ENCODE results near the gene SV2C. TPM values are rescaled to one million over a fixed set of nuclear protein-coding genes. Genes with fewer than 3 reads are reported as not detected.
"Not testable (repeated sequence)": the region's sequence is repeated elsewhere in the genome, so short reads cannot be mapped to it uniquely, and the experiment has no call there.

The SV2C gene
- total RNA-seq: under 1 TPM; 0.20 to 0.26 TPM

- peak; percentile 65 for DNase-seq
- H3K27ac Mint-ChIP-seq: peak within 1 kb of the TSS; percentile 42
- ATAC-seq: peak; percentile 70
- peaks cover 26% of the 10 kb centered on the region for H3K4me1 Mint-ChIP-seq
- H3K27me3 Mint-ChIP-seq: peaks cover 87% of the 10 kb centered on the region
- peak within 1 kb of the TSS; percentile 67 for H3K4me3 Mint-ChIP-seq
- no peaks in the 10 kb centered on the region for H3K36me3 Mint-ChIP-seq
- CTCF ChIA-PET: interaction anchor here (1.5 to 1.7 kb wide), 2 partner anchors 92 to 173 kb away, joined by 3 to 6 read pairs; no protein-coding TSS in a partner anchor
- H3K9me3 Mint-ChIP-seq (ENCODE audit: low read depth): no peaks in the 10 kb centered on the region
Observed at GRCh38 chr5:76082772-76083554, at the start of gene SV2C. TSS of gene SV2C (plus strand) at chr5:76083383. CDS start at chr5:76131751, 48,368 bp downstream.

GRCh38 chr5:76037736-76038151 lies 45.4 kb upstream of the SV2C start:
- H3K27ac Mint-ChIP-seq; ATAC-seq; H3K36me3 Mint-ChIP-seq; H3K9me3 Mint-ChIP-seq (ENCODE audit: low read depth); CTCF ChIA-PET: not testable (repeated sequence)
- Mint-ChIP-seq H3K4me1 (peaks cover 12% of the 10 kb centered on the region), H3K4me3 (peak overlapping the region; percentile 21), H3K27me3 (peaks cover 32% of the 10 kb centered on the region)
- peak; percentile 45 for DNase-seq

- no peak for ATAC-seq
- Mint-ChIP-seq H3K4me3 (peak overlapping the region; percentile 21), H3K36me3 (no peaks in the 10 kb centered on the region), H3K4me1 (peaks cover 12% of the 10 kb centered on the region), H3K27me3 (peaks cover 32% of the 10 kb centered on the region), H3K27ac (no peak overlapping the region), H3K9me3 (ENCODE audit: low read depth) (no peaks in the 10 kb centered on the region)
- DNase-seq: no peak
- CTCF ChIA-PET: no interaction called here
Observed at GRCh38 chr5:76038212-76038611, 45.0 kb upstream of the SV2C start.

GRCh38 chr5:76040806-76041205 lies 42.4 kb upstream of the SV2C start:
- CTCF ChIA-PET: interaction anchor here (1.4 kb wide), 1 partner anchor 12 kb away, joined by 4 read pairs; no protein-coding TSS in a partner anchor
- Mint-ChIP-seq H3K4me3 (no peak overlapping the region), H3K9me3 (ENCODE audit: low read depth) (no peaks in the 10 kb centered on the region), H3K4me1 (peaks cover 12% of the 10 kb centered on the region), H3K27ac (no peak overlapping the region), H3K36me3 (no peaks in the 10 kb centered on the region), H3K27me3 (peaks cover 29% of the 10 kb centered on the region)
- ATAC-seq (peak; percentile 36), DNase-seq (no peak)

GRCh38 chr5:76041863-76042262 lies 41.3 kb upstream of the SV2C start:
- no peak for ATAC-seq
- peaks cover 26% of the 10 kb centered on the region for H3K27me3 Mint-ChIP-seq
- no peak for DNase-seq
- no peak overlapping the region for H3K27ac Mint-ChIP-seq
- H3K4me3 Mint-ChIP-seq: no peak overlapping the region
- H3K36me3 Mint-ChIP-seq: no peaks in the 10 kb centered on the region
- peaks cover 12% of the 10 kb centered on the region for H3K4me1 Mint-ChIP-seq
- CTCF ChIA-PET: interaction anchor here (1.4 kb wide), 1 partner anchor 11 kb away, joined by 4 read pairs; no protein-coding TSS in a partner anchor
- H3K9me3 Mint-ChIP-seq (ENCODE audit: low read depth): no peaks in the 10 kb centered on the region

GRCh38 chr5:76046741-76047140 lies 36.4 kb upstream of the SV2C start:
- CTCF ChIA-PET: no interaction called here
- peaks cover 21% of the 10 kb centered on the region for H3K27me3 Mint-ChIP-seq
- H3K4me1 Mint-ChIP-seq: no peaks in the 10 kb centered on the region
- DNase-seq (no peak), ATAC-seq (no peak)
- no peak overlapping the region for H3K4me3 Mint-ChIP-seq
- no peak overlapping the region for H3K27ac Mint-ChIP-seq
- H3K36me3 Mint-ChIP-seq: no peaks in the 10 kb centered on the region
- H3K9me3 Mint-ChIP-seq (ENCODE audit: low read depth): no peaks in the 10 kb centered on the region

GRCh38 chr5:76050134-76050533 lies 33.0 kb upstream of the SV2C start:
- Mint-ChIP-seq H3K9me3 (ENCODE audit: low read depth) (no peaks in the 10 kb centered on the region), H3K4me3 (no peak overlapping the region), H3K27ac (no peak overlapping the region), H3K4me1 (no peaks in the 10 kb centered on the region), H3K27me3 (peaks cover 23% of the 10 kb centered on the region), H3K36me3 (no peaks in the 10 kb centered on the region)
- no peak for DNase-seq
- CTCF ChIA-PET: no interaction called here
- ATAC-seq: no peak

GRCh38 chr5:76062502-76063041 lies 20.6 kb upstream of the SV2C start:
- ATAC-seq: no peak
- H3K4me1 Mint-ChIP-seq: no peaks in the 10 kb centered on the region

GRCh38 chr5:76065258-76065657 lies 17.9 kb upstream of the SV2C start:
- no peaks in the 10 kb centered on the region for H3K9me3 Mint-ChIP-seq (ENCODE audit: low read depth)
- no peaks in the 10 kb centered on the region for H3K36me3 Mint-ChIP-seq
- ATAC-seq (no peak), DNase-seq (no peak)
- peaks cover 4% of the 10 kb centered on the region for H3K4me1 Mint-ChIP-seq
- no peak overlapping the region for H3K4me3 Mint-ChIP-seq
- H3K27ac Mint-ChIP-seq: no peak overlapping the region
- H3K27me3 Mint-ChIP-seq: peaks cover 23% of the 10 kb centered on the region
- CTCF ChIA-PET: no interaction called here

More at GRCh38 chr5:76062502-76063041, 20.6 kb upstream of the SV2C start:
- Mint-ChIP-seq H3K27ac (no peak overlapping the region), H3K27me3 (peaks cover 32% of the 10 kb centered on the region), H3K4me3 (no peak overlapping the region), H3K36me3 (no peaks in the 10 kb centered on the region), H3K9me3 (ENCODE audit: low read depth) (no peaks in the 10 kb centered on the region)
- CTCF ChIA-PET: no interaction called here
- no peak for DNase-seq

- ATAC-seq (no peak), DNase-seq (no peak)
- peaks cover 34% of the 10 kb centered on the region for H3K27me3 Mint-ChIP-seq
- no peaks in the 10 kb centered on the region for H3K36me3 Mint-ChIP-seq
- no peak overlapping the region for H3K4me3 Mint-ChIP-seq
- H3K4me1 Mint-ChIP-seq: peaks cover 7% of the 10 kb centered on the region
- CTCF ChIA-PET: interaction anchor here (1.8 kb wide), 1 partner anchor 106 kb away, joined by 4 read pairs; no protein-coding TSS in a partner anchor
- H3K27ac Mint-ChIP-seq: no peak overlapping the region
- H3K9me3 Mint-ChIP-seq (ENCODE audit: low read depth): no peaks in the 10 kb centered on the region
Observed at GRCh38 chr5:76069061-76069735, 14.0 kb upstream of the SV2C start.

- peak; percentile 57 for DNase-seq
Observed at GRCh38 chr5:76074487-76075065, 8.6 kb upstream of the SV2C start.

GRCh38 chr5:76081811-76082771 lies 1.1 kb upstream of the SV2C start:
- Mint-ChIP-seq H3K27ac (no peak overlapping the region), H3K4me3 (peak overlapping the region; percentile 67), H3K4me1 (peaks cover 26% of the 10 kb centered on the region), H3K9me3 (ENCODE audit: low read depth) (no peaks in the 10 kb centered on the region), H3K36me3 (no peaks in the 10 kb centered on the region), H3K27me3 (peaks cover 89% of the 10 kb centered on the region)
- DNase-seq (no peak), ATAC-seq (peak; percentile 48)
- CTCF ChIA-PET: interaction anchor here (1.5 kb wide), 1 partner anchor 93 kb away, joined by 3 read pairs; no protein-coding TSS in a partner anchor

More at GRCh38 chr5:76074487-76075065, 8.6 kb upstream of the SV2C start:
- H3K9me3 Mint-ChIP-seq (ENCODE audit: low read depth): no peaks in the 10 kb centered on the region
- CTCF ChIA-PET: interaction anchor here (0.8 to 3.0 kb wide), 8 partner anchors 13 to 181 kb away, joined by 3 to 33 read pairs (median 3); no protein-coding TSS in a partner anchor
- peaks cover 76% of the 10 kb centered on the region for H3K27me3 Mint-ChIP-seq
- ATAC-seq: peak; percentile 61
- no peaks in the 10 kb centered on the region for H3K36me3 Mint-ChIP-seq
- H3K4me1 Mint-ChIP-seq: peaks cover 7% of the 10 kb centered on the region
- H3K27ac Mint-ChIP-seq: no peak overlapping the region
- H3K4me3 Mint-ChIP-seq: no peak overlapping the region
